ENCODE measurements around the gene PRODH2. TPM values are rescaled to one million over a fixed set of nuclear protein-coding genes. Genes with fewer than 3 reads are reported as not detected.

PRODH2 gene
- total and polyA plus RNA-seq, 3 donors from 2014 or later: 0.99 to 2.7 (median 1.3) TPM

DNA sequence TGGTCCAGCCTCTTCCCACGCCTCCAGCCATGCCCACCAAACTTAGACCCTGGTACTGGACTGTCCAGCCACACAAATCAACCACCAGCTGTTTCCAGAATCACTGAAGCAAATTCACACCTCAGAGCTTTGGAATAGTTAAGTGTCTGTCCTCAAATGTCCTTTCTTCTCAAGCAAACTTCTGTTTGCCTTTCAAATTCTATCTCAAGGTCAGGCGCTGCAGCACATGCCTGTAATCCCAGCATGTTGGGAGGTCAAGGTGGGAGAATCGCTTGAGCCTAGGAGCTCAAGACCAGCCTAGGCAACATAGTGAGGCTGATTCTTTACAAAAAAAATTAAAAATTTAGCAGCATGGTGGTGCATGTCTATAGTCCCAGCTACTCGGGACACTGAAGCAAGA, 19.4 kb upstream of the PRODH2 start:
- Histone ChIP-seq H3K4me1 (no peaks in the 10 kb centered on the region), H3K4me3 (no peak overlapping the region), H3K9me3 (no peaks in the 10 kb centered on the region), H3K27me3 (no peaks in the 10 kb centered on the region), H3K36me3 (ENCODE audit: low read depth, missing control alignments) (no peaks in the 10 kb centered on the region), H3K27ac (no peak overlapping the region)
- TF ChIP-seq, protein P1, sequence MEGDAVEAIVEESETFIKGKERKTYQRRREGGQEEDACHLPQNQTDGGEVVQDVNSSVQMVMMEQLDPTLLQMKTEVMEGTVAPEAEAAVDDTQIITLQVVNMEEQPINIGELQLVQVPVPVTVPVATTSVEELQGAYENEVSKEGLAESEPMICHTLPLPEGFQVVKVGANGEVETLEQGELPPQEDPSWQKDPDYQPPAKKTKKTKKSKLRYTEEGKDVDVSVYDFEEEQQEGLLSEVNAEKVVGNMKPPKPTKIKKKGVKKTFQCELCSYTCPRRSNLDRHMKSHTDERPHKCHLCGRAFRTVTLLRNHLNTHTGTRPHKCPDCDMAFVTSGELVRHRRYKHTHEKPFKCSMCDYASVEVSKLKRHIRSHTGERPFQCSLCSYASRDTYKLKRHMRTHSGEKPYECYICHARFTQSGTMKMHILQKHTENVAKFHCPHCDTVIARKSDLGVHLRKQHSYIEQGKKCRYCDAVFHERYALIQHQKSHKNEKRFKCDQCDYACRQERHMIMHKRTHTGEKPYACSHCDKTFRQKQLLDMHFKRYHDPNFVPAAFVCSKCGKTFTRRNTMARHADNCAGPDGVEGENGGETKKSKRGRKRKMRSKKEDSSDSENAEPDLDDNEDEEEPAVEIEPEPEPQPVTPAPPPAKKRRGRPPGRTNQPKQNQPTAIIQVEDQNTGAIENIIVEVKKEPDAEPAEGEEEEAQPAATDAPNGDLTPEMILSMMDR (IDR thresholded peaks at IDR 0.05): no peak
- TF ChIP-seq POLR2A (IDR thresholded peaks at IDR 0.05): no peak
- intact Hi-C loops (cut with DNase I; ENCODE audit: low total_unique reads): no loop called here
- WGBS, 2 donors: 63 to 67% methylated on average over 4 of the region's 4 CpGs
- no peak for DNase-seq

DNA sequence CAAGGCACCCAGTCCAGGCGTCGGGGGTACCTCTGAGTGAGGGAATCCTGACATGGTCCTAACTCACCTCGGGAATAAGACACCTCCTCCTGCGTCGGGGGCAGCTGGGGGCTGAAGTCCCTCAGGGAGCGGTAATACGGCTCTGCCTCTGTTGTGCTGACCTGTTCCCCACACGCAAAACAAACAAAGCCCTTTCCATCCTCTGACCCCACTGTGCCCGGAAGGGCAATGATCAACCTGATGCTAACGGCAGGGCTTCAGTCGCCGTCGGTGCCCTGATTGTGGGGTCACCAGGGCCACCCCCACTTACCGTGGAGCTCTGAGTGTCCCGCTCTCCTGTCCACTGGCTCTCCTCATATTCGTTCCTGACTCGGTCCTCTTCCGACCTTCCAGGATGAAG, 18.3 kb upstream of the PRODH2 start:
- Histone ChIP-seq H3K4me1 (no peaks in the 10 kb centered on the region), H3K4me3 (no peak overlapping the region), H3K27me3 (no peaks in the 10 kb centered on the region), H3K27ac (no peak overlapping the region), H3K9me3 (no peaks in the 10 kb centered on the region), H3K36me3 (ENCODE audit: low read depth, missing control alignments) (no peaks in the 10 kb centered on the region)
- TF ChIP-seq, protein P1 (IDR thresholded peaks at IDR 0.05): no peak
- TF ChIP-seq POLR2A (IDR thresholded peaks at IDR 0.05): no peak
- WGBS, 2 donors: 48 to 75% methylated on average over 7 to 18 of the region's 18 CpGs
- intact Hi-C loops (cut with DNase I; ENCODE audit: low total_unique reads): no loop called here
- no peak for DNase-seq

DNA sequence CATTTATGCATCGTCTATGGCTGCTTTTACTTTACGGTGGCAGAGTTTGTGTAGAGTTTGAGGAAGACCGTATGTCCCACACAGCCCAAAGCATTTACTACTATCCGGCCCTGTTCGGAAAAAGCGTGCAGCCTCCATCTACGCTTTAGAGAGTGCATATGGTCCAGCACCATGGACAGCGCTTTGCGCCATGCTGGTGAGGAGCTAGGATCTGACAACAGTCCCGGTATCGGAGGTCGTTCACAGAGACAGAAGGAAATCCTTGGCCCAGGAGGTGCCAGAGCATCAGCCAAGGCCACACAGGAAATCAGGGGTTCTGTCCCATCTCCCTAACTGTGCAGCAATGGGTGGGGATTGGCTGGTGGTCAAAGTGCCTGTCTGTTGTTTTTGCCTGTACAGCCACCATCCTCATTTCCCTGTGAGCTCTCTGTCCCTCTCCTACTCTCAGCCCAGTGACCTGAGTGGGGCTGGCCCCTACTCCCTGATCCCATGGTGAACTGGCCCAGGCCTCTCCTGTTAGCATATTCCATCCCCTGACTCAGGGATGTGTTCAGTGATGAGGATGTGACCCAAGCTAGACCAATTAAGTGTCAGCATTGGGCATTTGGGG, 16.2 kb upstream of the PRODH2 start:
- Histone ChIP-seq H3K9me3 (no peaks in the 10 kb centered on the region), H3K27ac (no peak overlapping the region), H3K36me3 (ENCODE audit: low read depth, missing control alignments) (no peaks in the 10 kb centered on the region), H3K27me3 (no peaks in the 10 kb centered on the region), H3K4me1 (no peaks in the 10 kb centered on the region), H3K4me3 (no peak overlapping the region)
- peak; percentile 89 for DNase-seq
- TF ChIP-seq, protein P1 (IDR thresholded peaks at IDR 0.05): no peak
- no peak for TF ChIP-seq POLR2A (IDR thresholded peaks at IDR 0.05)
- intact Hi-C loops (cut with DNase I; ENCODE audit: low total_unique reads): no loop called here
- WGBS, 2 donors: 4% methylated on average over 10 to 12 of the region's 12 CpGs

DNA sequence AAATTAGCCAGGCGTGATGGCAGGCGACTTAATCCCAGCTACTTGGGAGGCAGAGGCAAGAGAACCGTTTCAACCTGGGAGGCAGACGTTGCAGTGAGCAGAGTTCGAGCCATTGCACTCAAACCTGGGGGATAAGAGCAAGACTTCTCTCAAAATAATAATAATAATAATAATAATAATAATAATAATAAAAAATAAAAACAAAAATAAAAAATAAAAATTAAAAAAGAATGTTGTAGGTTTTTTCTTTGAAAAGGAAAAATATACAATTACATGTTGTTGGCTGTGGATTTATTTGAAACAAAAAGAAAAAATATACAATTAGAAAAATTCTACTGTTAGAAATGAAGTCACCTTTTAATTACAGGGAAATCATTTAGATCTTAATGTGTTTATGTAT, 11.5 kb upstream of the PRODH2 start:
- no peaks in the 10 kb centered on the region for H3K36me3 ChIP-seq (ENCODE audit: low read depth, missing control alignments)
- no peak overlapping the region for H3K4me3 ChIP-seq
- H3K27ac ChIP-seq: no peak overlapping the region
- H3K27me3 ChIP-seq: no peaks in the 10 kb centered on the region
- TF ChIP-seq POLR2A (IDR thresholded peaks at IDR 0.05): no peak
- TF ChIP-seq, protein P1 (IDR thresholded peaks at IDR 0.05): no peak
- DNase-seq: no peak
- no peaks in the 10 kb centered on the region for H3K4me1 ChIP-seq
- 90 to 96% methylated on average over 5 of the region's 5 CpGs for WGBS, 2 donors
- intact Hi-C loops (cut with DNase I; ENCODE audit: low total_unique reads): no loop called here
- no peaks in the 10 kb centered on the region for H3K9me3 ChIP-seq

DNA sequence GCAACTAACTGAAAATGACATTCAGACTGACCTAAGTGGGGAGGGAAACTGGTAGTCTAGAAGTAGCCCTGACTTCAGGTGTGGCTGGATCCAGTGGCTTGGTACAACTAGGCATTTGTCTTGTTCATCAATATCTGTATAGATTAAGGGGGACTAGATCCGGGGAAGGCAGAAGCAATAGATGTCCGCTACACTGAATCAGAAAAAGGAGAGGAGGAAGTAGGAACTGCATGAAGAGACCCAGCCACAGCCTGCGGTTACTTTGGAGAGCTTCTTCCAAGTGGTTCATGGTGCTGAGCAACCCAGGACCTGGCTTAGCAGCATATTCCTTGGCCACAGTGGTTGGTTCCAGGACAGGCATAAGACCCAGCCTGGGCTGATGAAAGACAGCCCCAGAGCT, 9.9 kb upstream of the PRODH2 start:
- Histone ChIP-seq H3K9me3 (no peaks in the 10 kb centered on the region), H3K27me3 (no peaks in the 10 kb centered on the region), H3K4me3 (no peak overlapping the region), H3K27ac (no peak overlapping the region), H3K4me1 (no peaks in the 10 kb centered on the region), H3K36me3 (ENCODE audit: low read depth, missing control alignments) (no peaks in the 10 kb centered on the region)
- WGBS, 2 donors: 65 to 74% methylated on average over 3 of the region's 3 CpGs
- no peak for DNase-seq
- intact Hi-C loops (cut with DNase I; ENCODE audit: low total_unique reads): no loop called here
- TF ChIP-seq POLR2A (IDR thresholded peaks at IDR 0.05): no peak
- TF ChIP-seq, protein P1 (IDR thresholded peaks at IDR 0.05): no peak

All from testis (tissue), 3 donors.